Measurements from ENCODE around the gene GRIK1.

The GRIK1 gene

GRCh38 chr21:29581393-29581792 is 358.4 kb downstream of the GRIK1 start:
- DNase-seq: no peak

- DNase-seq: no peak
These were observed 359.0 kb downstream of the GRIK1 start for GRCh38 chr21:29580732-29581285.

- DNase-seq: no peak
These were observed 361.5 kb downstream of the GRIK1 start for GRCh38 chr21:29578306-29578705.

GRCh38 chr21:29571949-29572348 is 367.8 kb downstream of the GRIK1 start:
- no peak for DNase-seq

- DNase-seq: no peak
These were observed 371.6 kb downstream of the GRIK1 start for GRCh38 chr21:29568020-29568697.

- no peak for DNase-seq
These were observed 381.7 kb downstream of the GRIK1 start for GRCh38 chr21:29557931-29558725.

GRCh38 chr21:29557200-29557599 is 382.6 kb downstream of the GRIK1 start:
- no peak for DNase-seq

GRCh38 chr21:29555601-29556000 is 384.2 kb downstream of the GRIK1 start:
- no peak for DNase-seq

- DNase-seq: no peak
These were observed 389.6 kb downstream of the GRIK1 start for GRCh38 chr21:29550205-29550604.

- DNase-seq: no peak
These were observed 390.2 kb downstream of the GRIK1 start for GRCh38 chr21:29549614-29550013.

- no peak for DNase-seq
These were observed 391.8 kb downstream of the GRIK1 start for GRCh38 chr21:29547998-29548397.

GRCh38 chr21:29546071-29546470 is 393.7 kb downstream of the GRIK1 start:
- no peak for DNase-seq

GRCh38 chr21:29540289-29540688 is 399.5 kb downstream of the GRIK1 start:
- no peak for DNase-seq

- DNase-seq: no peak
These were observed 401.7 kb downstream of the GRIK1 start for GRCh38 chr21:29538115-29538514.

GRCh38 chr21:29534448-29534847 is 405.3 kb downstream of the GRIK1 start:
- no peak for DNase-seq

GRCh38 chr21:29529139-29529538 is 410.7 kb downstream of the GRIK1 start:
- DNase-seq: no peak

GRCh38 chr21:29526545-29526944 is 413.3 kb downstream of the GRIK1 start:
- no peak for DNase-seq

GRCh38 chr21:29524055-29524454 is 415.7 kb downstream of the GRIK1 start:
- no peak for DNase-seq

GRCh38 chr21:29523646-29524045 is 416.1 kb downstream of the GRIK1 start:
- DNase-seq: no peak

GRCh38 chr21:29521872-29522271 is 417.9 kb downstream of the GRIK1 start:
- no peak for DNase-seq

GRCh38 chr21:29520171-29520570 is 419.6 kb downstream of the GRIK1 start:
- no peak for DNase-seq

- DNase-seq: no peak
These were observed 425.0 kb downstream of the GRIK1 start for GRCh38 chr21:29514652-29515247.

- no peak for DNase-seq
These were observed 426.3 kb downstream of the GRIK1 start for GRCh38 chr21:29513535-29513934.

GRCh38 chr21:29511096-29511495 is 428.7 kb downstream of the GRIK1 start:
- DNase-seq: no peak
